HepG2 (cell line): ENCODE measurements around the gene RAB36. TPM values are rescaled to one million over a fixed set of nuclear protein-coding genes. Genes with fewer than 3 reads are reported as not detected.
A peak's percentile ranks its signal among the peaks of the same experiment; 100 is the strongest.

Source experiments
- BRCA1 ChIP-seq: sonication (generic); formaldehyde crosslinking; IDR thresholded peaks from 2 replicates; pipeline ENCODE4 v1.4.0; 2020; ENCODE audit warnings: missing genetic modification reagents
- MED13 ChIP-seq: sonication (generic); formaldehyde crosslinking; IDR thresholded peaks from 2 replicates; pipeline ENCODE4 v1.5.0; 2020; ENCODE audit warnings: missing genetic modification reagents
- PITX1 ChIP-seq: sonication (generic); formaldehyde crosslinking; IDR thresholded peaks from 2 replicates; pipeline ENCODE4 v1.5.1; 2020; ENCODE audit warnings: mild to moderate bottlenecking, missing genetic modification reagents
- POGK ChIP-seq: sonication (generic); formaldehyde crosslinking; conservative IDR thresholded peaks from 2 replicates; pipeline ENCODE4 v1.8.0; 2022; ENCODE audit warnings: mild to moderate bottlenecking, moderate library complexity, missing genetic modification reagents
- PPARG ChIP-seq: conservative IDR thresholded peaks from 2 replicates; pipeline ENCODE4 v1.6.1; 2016; ENCODE audit warnings: missing biosample characterization, missing genetic modification reagents
- ZBTB38 ChIP-seq: sonication (generic); formaldehyde crosslinking; IDR thresholded peaks from 2 replicates; pipeline ENCODE4 v1.5.1; 2020; ENCODE audit warnings: mild to moderate bottlenecking, missing genetic modification reagents
- ZNF121 ChIP-seq: sonication (generic); formaldehyde crosslinking; IDR thresholded peaks from 2 replicates; pipeline ENCODE4 v1.5.0; 2020; ENCODE audit warnings: mild to moderate bottlenecking, missing genetic modification reagents
- ZNF550 ChIP-seq: sonication (generic); formaldehyde crosslinking; IDR thresholded peaks from 2 replicates; pipeline ENCODE4 v1.4.0; 2020; ENCODE audit warnings: mild to moderate bottlenecking, missing genetic modification reagents, borderline replicate concordance
- ZSCAN30 ChIP-seq: sonication (generic); formaldehyde crosslinking; IDR thresholded peaks from 2 replicates; pipeline ENCODE4 v1.5.0; 2020; ENCODE audit warnings: mild to moderate bottlenecking, missing genetic modification reagents
- polyA plus RNA-seq, 8 experiments: library from polyadenylated mRNA; depleted of rRNA in 3 of 8; stranded (reverse) in 7 of 8; unstranded in 1 of 8; fragments of >200 nt; fragmentation: Illumina TruSeq in 4 of 8; extraction: Trizol in 4 of 8; gene quantifications; 2 replicates each; pipeline versions ENCODE4 v1.2.1 to v1.2.3, GENCODE V29; 2011 to 2016; ENCODE audit warnings: low read depth in 4 of 8, missing spikeins in 1 of 8, mixed read lengths in 1 of 8; ENCODE audit not compliant: insufficient read depth in 1 of 8
- total RNA-seq, 5 experiments: library from RNA; depleted of rRNA; stranded (reverse); fragments of >200 nt; fragmentation: Illumina TruSeq; extraction: Trizol; gene quantifications; 2 replicates each; pipeline ENCODE4 v1.2.3, GENCODE V29; 2016; ENCODE audit warnings: low read depth in 1 of 5
- TF ChIP-seq, protein P1 (sequence below): sonication (generic); formaldehyde crosslinking; IDR thresholded peaks from 2 replicates; pipeline ENCODE4 v1.5.0; 2020; ENCODE audit warnings: mild to moderate bottlenecking, missing genetic modification reagents, borderline replicate concordance

RAB36 gene
- total and polyA plus RNA-seq, 2 of the 13 experiments (the other 11 are each of a cell fraction or from before 2014, with no cell fraction given) = 0.24 to 0.86 TPM

- TF ChIP-seq POGK (CRISPR knock-in tag) = 0 out of 2 replicates have a peak, but pooled peaks have one; percentile 19
- no peak for TF ChIP-seq ZSCAN30 (CRISPR knock-in tag)
- TF ChIP-seq ZNF121 = 0 out of 2 replicates have a peak, but pooled peaks have one; percentile 17
- TF ChIP-seq PPARG (CRISPR knock-in tag) = no peak
- no peak for TF ChIP-seq ZNF550 (CRISPR knock-in tag)
- no peak for TF ChIP-seq BRCA1
- TF ChIP-seq, protein P1, sequence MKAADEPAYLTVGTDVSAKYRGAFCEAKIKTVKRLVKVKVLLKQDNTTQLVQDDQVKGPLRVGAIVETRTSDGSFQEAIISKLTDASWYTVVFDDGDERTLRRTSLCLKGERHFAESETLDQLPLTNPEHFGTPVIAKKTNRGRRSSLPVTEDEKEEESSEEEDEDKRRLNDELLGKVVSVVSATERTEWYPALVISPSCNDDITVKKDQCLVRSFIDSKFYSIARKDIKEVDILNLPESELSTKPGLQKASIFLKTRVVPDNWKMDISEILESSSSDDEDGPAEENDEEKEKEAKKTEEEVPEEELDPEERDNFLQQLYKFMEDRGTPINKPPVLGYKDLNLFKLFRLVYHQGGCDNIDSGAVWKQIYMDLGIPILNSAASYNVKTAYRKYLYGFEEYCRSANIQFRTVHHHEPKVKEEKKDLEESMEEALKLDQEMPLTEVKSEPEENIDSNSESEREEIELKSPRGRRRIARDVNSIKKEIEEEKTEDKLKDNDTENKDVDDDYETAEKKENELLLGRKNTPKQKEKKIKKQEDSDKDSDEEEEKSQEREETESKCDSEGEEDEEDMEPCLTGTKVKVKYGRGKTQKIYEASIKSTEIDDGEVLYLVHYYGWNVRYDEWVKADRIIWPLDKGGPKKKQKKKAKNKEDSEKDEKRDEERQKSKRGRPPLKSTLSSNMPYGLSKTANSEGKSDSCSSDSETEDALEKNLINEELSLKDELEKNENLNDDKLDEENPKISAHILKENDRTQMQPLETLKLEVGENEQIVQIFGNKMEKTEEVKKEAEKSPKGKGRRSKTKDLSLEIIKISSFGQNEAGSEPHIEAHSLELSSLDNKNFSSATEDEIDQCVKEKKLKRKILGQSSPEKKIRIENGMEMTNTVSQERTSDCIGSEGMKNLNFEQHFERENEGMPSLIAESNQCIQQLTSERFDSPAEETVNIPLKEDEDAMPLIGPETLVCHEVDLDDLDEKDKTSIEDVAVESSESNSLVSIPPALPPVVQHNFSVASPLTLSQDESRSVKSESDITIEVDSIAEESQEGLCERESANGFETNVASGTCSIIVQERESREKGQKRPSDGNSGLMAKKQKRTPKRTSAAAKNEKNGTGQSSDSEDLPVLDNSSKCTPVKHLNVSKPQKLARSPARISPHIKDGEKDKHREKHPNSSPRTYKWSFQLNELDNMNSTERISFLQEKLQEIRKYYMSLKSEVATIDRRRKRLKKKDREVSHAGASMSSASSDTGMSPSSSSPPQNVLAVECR (CRISPR knock-in tag) = peak; percentile 48
- TF ChIP-seq PITX1 (CRISPR knock-in tag) = 0 out of 2 replicates have a peak, but pooled peaks have one; percentile 54
- TF ChIP-seq MED13 (CRISPR knock-in tag) = no peak
- TF ChIP-seq ZBTB38 (CRISPR knock-in tag) = 0 out of 2 replicates have a peak, but pooled peaks have one; percentile 22
These were observed 34.4 kb downstream of the RAB36 start (continued) for GRCh38 chr22:23179381-23180299.
